Fibroblast of gingiva (primary cell): ENCODE results near the gene GTF2H3.
"Not testable (repeated sequence)": the region's sequence is repeated elsewhere in the genome, so short reads cannot be mapped to it uniquely, and the experiment has no call there.

Source experiments
- DNase-seq: peaks from one replicate; pipeline ENCODE4 v3.0.0-alpha.2; 2011; ENCODE audit warnings: low read depth

GTF2H3 gene

GRCh38 chr12:123633379-123634141 lies at the start of gene GTF2H3, which contains the start of gene EIF2B1:
GTF2H3 (plus strand) TSS chr12:123633829; CDS start chr12:123633860, 31 bp downstream.
EIF2B1 (minus strand) TSS chr12:123633686; CDS start chr12:123633557, 129 bp downstream.
- DNase-seq, result peak; percentile 95

- DNase-seq, result no peak
Measured at GRCh38 chr12:123591702-123592481, 41.7 kb upstream of the GTF2H3 start.

GRCh38 chr12:123595729-123596128 lies 37.9 kb upstream of the GTF2H3 start:
- DNase-seq, result no peak

DNA sequence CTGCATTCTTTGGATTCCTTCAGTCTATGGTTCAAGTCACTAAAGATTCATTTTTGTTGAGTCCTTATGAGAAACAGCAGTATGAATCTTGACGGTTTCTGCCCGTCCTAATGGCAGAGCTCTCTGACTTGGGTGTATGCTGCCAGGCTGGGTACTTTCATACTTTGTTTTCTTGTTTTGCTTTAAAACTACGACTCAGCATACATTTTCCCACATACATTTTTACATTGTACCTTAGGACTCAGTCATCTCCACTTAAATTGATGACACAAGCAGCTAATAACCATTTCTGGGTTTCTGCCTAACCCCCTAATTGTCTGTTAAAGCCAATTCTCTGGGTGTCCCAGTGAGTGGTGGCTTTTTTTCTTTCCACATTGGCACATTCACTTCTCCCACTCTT lies 36.5 kb upstream of the GTF2H3 start:
- no peak for DNase-seq

DNA sequence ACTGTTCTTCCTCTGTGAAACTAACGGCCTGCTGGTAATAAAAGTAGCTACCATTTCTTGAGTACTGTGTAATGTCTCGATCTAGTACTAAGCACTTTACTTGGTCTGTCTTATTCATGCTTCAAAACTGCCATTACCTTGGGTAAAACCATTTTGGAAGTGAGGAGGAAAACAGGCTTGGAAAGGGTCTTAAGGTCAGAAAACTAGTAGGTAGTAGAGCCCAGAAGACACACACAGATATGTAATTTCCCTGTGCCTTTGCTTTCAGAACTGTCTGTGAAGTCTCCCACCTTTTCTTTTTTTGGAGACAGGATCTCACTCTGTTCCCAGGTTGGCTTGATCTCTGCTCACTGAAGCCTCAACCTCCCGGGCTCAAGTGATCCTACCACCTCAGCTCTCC lies 35.1 kb upstream of the GTF2H3 start:
- DNase-seq, result no peak

GRCh38 chr12:123599310-123599709 lies 34.3 kb upstream of the GTF2H3 start:
- no peak for DNase-seq

DNA sequence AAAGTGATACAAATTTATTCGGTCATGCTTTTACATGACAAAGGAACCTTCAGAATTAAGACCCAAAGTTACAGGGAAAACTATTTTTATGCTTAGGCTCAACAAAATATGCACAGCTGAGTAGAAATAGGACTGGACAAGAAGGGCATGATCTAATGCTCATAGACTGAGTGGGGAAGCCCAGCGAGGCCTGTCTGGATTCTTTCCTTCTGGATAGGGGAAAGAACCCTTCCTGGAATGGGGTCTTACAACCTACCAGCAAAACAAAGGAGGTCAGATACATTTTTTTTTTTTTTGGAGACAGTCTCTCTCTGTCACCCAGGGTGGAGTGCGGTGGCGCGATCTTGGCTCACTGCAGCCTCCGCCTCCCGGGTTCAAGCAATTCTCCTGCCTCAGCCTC lies 33.9 kb upstream of the GTF2H3 start:
- DNase-seq, result no peak

- DNase-seq, result peak; percentile 82
Measured at GRCh38 chr12:123601602-123602489, 31.8 kb upstream of the GTF2H3 start, which contains the start of gene DDX55. DDX55 (plus strand) TSS chr12:123602099; CDS start chr12:123602149, 50 bp downstream.

DNA sequence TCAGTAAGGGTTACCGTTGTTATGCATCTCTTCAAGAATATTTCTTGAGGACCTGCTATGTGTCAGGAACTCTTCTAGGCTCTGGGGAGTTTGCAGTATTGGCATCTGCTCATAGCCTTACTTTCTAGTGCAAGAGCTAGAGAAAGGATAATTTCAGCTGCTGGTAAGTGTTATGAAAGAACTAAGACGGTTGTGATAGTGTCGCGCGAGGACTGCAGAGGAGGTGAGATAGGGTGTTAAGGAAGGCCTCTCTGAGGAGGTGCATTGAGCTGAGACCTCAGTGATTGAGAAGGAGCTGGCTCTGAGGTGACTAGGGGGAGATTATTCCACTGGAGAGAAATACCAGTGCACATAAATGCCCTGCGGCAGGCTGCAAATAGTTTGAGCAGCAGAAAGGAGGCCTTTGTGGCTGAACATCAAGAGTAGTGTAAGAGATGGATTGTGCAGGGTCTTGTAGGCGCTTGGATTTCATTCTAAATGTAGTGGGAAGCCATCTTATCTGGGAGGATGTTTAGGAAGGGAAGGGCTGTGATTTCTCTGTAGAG lies 30.9 kb upstream of the GTF2H3 start:
- peak; percentile 30 for DNase-seq

DNA sequence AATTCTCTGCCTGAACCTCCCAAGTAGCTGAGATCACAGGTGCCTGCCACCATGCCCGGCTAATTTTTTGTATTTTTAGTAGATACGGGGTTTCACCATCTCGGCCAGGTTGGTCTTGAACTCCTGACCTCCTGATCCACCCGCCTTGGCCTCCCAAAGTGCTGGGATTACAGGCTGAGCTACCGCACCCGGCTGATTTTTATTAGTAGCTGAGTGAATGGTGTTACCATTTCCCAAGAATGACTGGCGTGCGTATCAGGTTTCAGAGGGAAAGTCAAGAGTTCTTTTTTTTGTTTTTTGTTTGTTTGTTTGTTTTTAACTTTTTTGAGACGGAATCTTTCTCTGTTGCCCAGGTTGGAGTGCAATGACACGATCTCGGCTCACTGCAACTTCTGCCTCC lies 30.1 kb upstream of the GTF2H3 start:
- not testable (repeated sequence) for DNase-seq

DNA sequence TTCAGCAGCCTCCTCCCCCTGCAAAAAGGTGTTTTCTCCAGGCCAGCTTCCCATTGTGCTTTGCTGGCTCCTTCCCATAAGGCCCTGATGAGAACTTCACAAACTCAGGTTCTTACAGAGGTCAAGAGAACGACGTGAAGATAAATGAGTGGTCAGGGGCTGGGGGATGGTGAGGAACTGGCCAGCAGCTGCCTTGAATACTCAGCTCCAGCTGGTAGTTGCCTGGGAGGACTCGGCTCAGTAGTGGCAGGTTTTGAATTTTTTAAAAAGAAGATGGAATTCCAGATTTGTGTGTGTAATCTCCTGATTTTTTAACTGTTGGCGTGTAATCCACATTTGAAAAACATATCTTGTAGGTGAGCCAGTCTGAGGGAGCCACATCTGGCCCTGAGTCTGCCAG lies 25.9 kb upstream of the GTF2H3 start:
- DNase-seq, result no peak

- no peak for DNase-seq
Measured at GRCh38 chr12:123608182-123608581, 25.4 kb upstream of the GTF2H3 start.

DNA sequence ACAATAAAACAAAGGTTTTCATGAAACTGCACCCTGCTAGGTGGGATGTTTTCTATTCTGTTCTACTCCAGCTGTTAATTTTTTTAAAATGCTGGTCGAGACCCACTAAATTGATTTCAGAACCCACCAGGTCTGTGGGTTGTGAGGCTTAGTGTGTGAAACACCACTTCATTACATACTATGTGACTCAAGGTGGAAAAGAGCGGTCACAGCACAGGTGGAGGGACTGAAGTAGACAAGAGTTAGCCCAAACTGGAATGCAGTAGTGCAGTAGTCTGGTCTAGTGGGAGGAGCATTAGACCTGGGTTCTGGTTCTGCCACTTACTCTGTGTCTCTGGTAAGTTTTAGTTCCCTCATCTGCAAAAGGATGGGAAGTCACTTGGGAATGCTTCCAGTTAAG lies 19.5 kb upstream of the GTF2H3 start:
- no peak for DNase-seq

DNA sequence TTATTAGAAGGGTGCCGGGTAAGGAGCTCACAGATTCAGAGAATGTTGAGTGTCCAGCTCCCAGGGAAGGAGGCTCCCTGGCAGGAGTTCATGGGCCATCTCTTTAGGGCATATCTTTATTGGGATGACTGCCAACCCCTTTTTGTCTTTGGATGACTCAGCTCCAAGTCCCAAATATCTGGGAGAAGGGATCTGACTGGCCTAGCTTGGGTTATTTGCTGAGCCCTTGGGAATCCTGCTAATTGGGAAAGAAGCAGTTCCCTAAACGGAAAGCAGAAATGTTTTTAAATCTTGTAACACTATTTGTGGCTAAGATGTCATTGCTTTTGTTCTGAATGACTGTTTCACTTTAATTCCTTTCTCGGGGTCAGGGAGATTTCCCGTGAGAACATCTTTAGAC lies 19.1 kb upstream of the GTF2H3 start:
- peak; percentile 81 for DNase-seq

DNA sequence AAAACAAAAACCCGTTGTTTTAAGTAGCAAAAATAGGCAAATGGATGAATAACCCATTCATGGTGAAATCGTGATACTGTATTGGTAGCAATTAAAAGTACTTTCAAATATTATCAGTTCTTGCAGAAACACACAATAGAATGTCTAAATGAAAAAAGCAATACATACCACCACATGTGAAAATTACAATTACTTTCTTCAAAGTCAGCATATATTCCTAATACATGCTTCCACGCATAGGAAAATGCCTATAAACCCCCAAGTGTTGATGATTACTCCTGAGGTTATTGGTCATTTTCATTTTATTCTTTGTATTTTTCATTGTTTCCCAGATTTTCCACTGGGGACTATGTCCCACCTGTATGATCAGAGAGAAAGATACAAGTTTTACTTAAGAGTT lies 16.5 kb upstream of the GTF2H3 start:
- DNase-seq, result no peak

GRCh38 chr12:123617580-123617979 lies 16.0 kb upstream of the GTF2H3 start:
- no peak for DNase-seq

DNA sequence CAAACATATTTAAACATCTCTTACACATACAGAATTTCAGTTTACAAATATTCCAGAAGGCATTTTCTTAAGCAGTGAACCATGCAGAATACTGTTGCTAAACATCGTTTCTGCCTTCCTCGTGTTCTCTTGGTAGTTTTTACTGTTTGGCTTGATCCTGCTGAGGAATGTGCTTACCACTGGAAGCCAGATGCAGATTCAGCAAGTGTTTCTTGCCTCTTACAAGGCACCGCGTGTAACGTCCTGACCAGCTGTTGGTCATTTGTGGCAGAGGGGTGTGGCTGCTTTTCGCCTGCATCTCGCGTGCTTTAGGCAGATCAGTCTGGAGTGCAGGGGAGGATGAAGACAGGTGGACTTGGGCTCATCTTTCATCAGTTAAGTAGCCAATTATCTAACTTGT lies 12.5 kb upstream of the GTF2H3 start:
- DNase-seq, result peak; percentile 76

- DNase-seq, result no peak
Measured at GRCh38 chr12:123621619-123622530, 11.8 kb upstream of the GTF2H3 start.

GRCh38 chr12:123634142-123634561 lies 523 bp downstream of the GTF2H3 start:
- no peak for DNase-seq

GRCh38 chr12:123643911-123644310 lies 10.3 kb downstream of the GTF2H3 start:
- no peak for DNase-seq

- no peak for DNase-seq
Measured at GRCh38 chr12:123645380-123645779, 11.8 kb downstream of the GTF2H3 start.
